Hematopoietic multipotent progenitor cell treated with erythropoietin and hydrocortisone succinate and interleukin-3 and kit ligand, for 17 days (in vitro differentiated cells): ENCODE measurements around the gene MAPKAP1.
"Not testable (repeated sequence)": the region's sequence is repeated elsewhere in the genome, so short reads cannot be mapped to it uniquely, and the experiment has no call there.

Source experiments
- DNase-seq: peaks from one replicate; pipeline ENCODE4 v3.0.0-alpha.2; 2015; ENCODE audit warnings: low spot score

Gene MAPKAP1

DNA sequence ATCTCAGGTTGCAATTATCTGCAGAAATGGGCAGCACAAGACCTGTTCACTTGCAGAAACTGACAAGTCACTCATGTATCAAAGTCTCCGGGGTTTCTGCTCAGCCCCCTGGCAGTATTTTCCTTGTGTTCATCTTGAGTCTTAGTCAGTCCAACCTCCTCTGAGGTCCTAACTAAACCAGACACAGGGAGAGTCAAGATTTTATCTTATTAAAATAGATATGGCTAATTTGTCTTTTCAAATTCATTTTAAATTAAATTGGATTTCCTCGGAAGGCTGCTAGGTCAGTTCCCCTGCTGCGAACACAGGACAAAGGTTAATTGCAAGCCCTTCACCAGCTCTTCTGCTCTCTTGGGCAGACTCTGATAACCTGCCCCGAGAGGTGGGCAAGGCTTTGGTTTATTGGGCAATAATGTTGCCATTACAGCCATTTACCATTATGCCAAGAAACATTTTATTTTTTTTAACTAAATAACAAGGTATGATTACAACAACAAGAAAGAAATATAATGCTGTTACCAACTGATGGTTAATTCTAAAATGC is 103.5 kb downstream of the MAPKAP1 start:
- no peak for DNase-seq

DNA sequence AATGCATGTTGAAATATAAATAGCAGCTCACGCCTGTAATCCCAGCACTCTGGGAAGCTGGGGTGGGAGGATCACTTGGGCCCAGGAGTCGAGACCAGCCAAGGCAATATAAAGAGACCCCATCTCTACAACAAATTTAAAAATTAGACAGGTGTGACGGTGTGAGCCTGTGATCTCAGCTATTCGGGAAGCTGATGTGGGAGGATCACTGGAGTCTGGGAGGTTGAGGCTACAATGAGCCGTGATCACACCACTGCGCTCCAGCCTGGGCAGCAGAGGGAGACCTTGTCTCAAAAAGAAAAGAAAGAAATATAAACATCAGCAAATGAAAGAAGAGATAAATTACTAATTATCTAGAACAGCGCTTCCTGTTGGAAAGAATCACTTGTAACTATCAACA is 105.0 kb downstream of the MAPKAP1 start:
- no peak for DNase-seq

DNA sequence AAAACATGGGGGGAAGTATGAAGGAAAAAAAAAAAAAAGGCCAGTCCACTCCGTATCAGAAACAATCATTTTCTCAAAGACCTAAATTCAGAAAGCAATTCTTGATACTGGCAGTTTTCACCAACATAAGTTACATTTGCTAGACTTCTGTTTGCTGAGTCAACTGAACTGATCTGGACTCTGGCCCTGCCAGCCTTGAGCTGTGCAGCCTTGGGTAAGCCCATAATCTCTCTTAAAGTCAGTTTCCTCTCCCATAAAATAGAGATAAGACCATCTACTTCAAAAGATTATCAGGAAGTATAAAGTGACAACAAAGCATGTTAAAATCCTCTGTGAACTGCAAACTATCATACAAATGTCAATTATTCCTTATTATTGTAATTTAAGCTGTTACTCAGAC is 106.8 kb downstream of the MAPKAP1 start:
- DNase-seq, result no peak

DNA sequence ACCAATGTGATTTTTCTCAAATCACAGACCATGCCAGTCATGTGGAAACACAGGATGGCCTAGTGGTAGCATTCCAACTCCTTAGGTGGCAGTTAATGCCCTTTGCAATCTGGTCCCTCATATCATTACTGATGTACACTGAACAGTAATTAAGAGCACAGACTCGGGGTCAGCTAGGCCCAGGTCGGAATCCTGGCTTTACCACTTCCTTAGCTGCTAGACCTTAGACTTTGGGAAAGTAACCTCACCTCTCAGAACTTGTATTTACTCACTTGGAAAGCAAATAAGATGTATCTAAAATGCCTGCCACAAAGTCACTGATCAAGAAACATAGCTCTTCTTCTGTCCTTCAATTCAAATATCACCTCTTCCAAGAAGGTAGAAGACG is 112.8 kb downstream of the MAPKAP1 start:
- DNase-seq, result no peak

DNA sequence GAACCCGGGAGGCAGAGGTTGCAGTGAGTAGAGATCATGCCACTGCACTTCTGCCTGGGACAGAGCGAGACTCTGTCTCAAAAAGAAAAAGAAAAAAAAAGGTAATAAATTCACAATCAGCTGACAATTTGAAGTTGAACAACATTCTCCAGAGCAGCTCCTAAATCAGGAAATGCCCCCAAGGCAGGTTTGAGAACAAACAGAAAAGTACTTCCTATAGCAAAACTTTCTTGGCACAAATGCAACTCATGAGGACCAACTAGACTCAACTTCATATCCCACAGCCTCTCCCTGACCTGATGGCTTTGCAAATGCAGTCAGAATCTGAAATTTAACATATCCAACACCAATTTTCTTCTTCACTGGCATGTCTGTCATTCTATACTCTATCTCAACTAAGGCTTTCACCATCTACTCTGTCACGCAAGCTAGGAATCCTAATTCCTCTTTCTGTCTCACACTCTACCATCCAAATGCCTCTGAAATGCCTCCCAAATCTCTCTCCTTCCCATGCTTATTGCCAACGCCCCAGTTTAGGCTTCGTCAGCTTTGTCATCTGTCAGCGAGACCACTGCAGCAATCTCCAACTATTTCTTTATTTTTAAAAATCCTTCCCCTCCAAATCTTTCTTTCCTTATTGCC is 113.3 kb downstream of the MAPKAP1 start:
- DNase-seq, result no peak

DNA sequence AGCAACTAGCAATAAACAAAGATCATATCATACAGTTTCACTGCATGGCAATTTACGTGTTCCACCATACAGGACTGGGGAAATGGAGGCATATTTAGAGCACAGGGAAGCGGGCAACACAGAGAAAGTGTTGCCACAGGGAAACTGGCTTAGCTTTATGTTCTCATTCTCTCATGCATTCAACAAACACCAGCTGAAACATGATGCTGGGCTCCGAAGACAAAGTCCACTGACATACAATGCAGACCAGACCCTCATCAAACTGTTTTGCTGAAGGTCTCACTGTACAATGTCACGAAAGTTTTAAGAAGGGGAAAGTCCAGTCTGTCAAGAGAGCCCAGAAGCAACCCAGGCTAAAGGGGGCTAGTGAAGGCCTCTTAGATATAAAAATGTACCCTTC is 115.1 kb downstream of the MAPKAP1 start:
- DNase-seq, result no peak

DNA sequence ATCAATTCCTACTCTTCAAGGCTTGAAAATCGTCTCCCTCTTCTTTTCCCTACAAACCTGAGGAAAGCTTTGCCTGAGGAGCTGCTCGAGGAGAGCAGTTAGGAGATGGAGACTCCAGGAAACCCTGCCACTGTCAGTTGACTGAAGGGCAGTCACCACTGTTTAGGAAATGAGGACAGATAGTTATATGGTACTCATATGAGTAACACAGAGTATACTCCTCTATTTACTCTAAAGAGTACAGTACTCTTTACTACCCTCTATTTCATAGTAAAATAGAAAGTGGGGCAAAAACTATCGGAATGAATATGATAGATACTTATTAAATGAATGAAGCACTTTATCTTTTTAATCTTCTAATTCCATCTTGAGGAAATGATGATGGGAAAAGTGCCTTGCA is 115.8 kb downstream of the MAPKAP1 start:
- no peak for DNase-seq

DNA sequence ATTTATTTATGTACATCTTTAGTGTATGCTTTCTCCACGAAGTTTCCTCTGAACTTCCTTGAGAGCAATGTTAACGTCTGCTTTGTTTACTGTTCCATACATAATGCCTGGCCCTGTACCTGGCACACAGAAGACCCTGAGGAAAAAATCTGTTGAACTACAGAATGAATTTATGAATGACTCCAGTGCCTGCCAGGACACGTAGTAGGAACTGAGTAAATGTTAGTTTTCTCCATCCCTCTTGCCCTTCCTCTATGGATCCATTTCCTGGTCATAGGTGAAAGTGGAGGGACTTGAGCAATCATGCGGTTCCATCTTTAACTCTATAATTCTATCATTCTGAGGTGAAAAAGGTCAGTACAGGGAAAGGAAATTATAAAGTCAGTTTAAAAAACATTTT is 117.7 kb downstream of the MAPKAP1 start:
- no peak for DNase-seq

DNA sequence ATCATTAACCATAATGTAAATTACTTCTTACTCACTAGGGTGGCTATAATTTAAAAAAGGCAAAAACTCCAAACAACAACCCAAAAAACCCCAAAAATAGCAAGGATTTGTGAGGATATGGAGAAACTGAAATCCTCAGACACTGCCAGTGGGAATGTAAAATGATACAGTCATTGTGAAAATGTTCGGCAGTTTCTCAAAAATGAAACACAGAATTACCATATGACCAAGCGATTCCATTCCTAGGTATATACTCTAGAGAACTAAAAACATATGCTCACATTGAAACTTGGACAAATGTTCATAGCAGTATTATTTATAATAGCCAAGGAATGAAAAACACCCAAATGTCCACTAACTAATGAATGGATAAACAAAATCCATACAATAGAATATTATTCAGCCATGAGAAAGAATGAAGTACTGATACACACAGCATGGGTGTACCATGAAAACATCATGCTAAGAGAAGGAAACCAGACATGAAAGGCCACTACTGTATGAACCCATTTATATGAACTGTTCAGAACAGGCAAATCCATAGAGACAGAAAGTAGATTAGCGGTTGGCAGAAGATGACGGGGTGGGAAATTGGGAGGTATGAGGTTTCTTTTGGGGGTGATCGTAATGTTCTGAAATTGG is 119.1 kb downstream of the MAPKAP1 start:
- DNase-seq, result no peak

DNA sequence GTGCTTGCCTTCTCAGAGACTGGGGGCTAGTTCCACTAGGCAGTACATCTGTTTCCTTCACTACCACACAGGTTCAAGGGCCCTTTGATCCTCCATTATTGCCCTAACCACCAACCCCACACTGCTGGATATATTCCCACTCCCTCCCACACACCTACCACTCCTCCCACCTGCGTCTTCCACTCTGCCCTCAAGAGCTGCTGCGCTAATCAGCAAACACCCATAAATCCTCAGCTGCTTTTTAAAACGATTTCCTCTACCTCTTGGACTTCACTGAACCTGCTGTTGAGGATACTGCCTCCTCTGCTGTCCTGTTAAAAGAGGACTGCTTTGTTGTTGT is 120.9 kb downstream of the MAPKAP1 start:
- DNase-seq, result no peak

DNA sequence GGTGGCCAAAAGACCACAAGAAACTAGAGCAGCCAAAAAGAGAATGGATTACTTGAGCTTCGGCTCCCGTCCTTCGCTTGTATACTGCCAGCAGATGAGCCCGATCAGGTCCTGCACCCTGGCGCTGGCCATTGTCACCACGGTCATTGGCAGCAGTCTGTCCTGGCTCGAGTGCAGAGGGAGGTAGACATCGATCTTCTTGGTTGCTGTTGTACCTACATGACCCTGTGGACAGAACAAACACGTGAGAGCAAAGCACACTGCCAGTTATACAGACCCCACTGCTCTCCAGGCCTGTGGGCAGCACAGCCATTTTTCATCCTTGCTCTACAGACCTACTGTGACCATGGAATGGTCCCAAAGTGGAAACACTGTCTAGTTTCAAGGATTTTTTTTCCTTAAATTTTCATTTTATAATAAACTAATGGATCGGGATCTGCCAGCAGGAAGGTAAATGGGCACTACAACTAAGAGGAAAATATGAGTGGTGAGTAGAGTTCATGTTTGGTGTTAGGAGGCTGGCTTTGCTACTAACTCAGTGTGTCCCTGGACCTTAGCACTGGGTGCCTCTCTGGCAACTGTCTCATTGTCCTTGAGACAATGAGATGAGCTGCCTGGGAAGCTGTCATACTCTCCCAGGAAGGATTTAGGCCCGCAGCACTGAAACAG is 121.4 kb downstream of the MAPKAP1 start:
- no peak for DNase-seq

DNA sequence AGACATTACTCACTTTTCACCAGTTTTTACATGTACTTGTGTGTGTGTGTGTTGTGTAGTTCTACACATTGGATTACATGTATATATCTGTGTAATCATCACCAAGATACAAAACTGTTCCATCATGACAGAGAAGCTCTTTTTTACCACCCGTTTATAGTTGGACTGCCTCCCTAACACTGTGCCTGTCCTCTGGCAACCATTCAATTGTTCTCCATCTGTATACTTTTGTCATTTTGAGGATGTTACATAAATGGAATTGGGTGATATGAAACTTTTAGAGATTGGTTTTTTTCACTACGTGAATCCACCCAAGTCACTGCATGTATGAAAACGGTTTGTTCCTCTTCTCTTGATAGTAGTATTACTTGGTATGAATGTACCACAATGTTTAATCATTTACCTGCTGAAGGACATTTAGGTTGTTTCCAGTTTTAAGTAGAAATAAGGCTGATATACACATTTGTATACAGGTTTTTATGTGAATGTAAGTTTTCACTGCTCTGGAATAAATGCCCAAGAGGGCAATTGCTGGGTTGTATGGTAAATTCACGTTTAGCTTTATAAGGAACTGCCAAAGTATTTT is 126.2 kb downstream of the MAPKAP1 start:
- DNase-seq, result no peak

DNA sequence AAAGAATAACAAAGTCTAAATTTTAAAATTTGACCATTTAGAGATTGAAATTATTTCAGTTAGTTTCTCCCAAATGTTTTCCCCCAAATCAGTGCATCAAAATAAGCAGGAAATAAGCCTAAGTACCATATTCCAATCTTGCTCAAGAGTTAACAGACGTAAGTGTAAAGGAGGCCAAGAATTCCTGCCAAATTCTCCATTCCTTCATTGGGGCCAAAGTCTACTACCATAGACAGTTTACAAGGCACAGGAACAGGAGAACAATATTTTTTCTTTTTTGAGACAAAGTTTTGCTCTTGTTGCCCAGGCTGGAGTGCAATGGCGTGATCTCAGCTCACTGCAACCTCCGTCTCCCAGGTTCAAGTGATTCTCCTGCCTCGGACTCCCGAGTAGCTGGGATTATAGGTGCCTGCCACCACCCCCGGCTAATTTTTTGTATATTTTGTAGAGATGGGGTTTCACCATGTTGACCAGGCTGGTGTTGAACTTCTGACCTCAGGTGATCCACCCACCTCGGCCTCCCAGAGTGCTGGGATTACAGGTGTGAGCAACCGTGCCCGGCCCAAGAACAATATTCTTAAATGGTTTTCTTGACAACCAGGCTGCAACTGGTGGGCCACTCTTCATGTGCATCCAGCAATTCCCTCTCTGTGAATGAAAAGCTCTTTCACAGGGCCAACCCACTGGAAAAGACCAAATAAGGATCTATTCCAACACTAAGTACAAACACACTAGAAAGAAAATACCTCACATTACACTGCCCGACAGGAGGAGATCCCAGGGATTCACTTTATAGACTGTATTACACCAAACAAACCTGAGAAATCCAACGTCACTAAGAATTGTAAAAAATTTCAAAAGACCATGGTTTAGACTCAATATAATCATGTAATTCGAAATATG is 127.7 kb downstream of the MAPKAP1 start:
- DNase-seq, result no peak

DNA sequence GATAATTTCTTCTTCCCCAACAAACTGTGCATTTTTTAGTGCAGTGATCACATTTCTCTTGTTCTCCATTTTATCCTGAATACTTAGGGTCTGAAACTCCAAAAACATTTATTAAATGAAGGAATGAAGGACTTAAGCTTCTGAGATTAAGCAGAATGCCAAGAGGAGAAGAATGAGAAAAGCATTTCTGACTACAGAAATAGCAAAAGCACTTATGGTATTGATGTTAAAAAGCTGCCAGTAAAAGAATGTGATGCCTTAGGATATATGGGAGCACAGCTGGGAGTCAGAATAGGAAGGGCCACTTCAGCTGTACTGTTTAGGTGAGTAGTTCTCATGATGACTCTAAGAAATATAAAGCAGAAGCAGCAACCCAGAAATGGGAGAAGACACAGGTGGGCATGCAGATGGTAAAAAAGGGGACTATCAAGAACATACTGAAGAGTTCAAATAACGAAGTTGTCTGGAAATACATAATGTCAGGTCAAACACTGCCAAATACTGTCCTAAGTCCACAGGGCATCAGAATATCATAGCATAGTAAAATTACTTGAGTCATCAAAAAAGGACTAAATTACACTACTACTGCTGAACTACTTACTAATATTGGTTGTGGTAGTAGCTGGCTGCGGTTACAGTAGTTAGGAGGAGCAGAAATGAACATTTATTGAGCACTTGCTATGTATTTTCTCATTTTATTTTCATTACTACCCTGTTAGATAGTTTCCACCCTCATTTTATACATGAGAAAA is 132.7 kb downstream of the MAPKAP1 start:
- DNase-seq, result no peak

DNA sequence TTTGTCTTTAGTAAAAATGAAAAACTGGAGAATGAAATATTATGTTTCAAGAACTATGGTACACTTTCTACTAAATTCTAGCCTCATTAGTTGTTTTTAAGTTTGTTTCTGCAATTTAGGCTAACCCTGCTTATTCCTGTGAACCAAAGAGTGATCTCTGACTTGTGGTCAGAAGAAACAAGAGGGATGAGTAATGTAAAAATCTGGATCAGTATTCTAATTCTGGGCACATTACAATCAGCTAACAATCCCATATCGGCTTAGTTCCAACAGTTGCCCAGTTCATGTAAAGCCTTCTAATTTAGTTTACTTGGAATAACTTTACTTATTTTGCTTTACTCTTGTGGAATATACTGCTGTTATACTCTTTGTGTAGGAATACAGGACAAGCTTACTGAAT is 134.5 kb downstream of the MAPKAP1 start:
- not testable (repeated sequence) for DNase-seq

DNA sequence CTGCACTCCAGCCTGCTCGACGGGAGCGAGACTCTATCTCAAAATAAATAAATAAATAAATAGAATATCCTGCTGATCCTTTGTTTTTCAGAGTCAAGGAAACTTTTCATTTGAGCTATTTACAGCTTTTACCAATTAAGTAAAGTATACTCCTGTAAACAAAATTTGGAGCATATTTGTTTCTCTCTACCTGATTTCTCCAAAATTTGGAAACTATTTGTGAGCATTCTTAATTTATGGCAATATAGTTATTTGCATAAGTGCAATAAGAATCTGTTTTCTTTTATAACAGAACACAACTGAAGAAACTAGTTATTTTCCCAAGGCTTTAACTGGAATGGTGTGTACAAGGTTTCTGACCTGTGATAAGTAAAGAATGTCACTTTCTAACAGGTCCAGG is 135.2 kb downstream of the MAPKAP1 start:
- DNase-seq, result not testable (repeated sequence)

DNA sequence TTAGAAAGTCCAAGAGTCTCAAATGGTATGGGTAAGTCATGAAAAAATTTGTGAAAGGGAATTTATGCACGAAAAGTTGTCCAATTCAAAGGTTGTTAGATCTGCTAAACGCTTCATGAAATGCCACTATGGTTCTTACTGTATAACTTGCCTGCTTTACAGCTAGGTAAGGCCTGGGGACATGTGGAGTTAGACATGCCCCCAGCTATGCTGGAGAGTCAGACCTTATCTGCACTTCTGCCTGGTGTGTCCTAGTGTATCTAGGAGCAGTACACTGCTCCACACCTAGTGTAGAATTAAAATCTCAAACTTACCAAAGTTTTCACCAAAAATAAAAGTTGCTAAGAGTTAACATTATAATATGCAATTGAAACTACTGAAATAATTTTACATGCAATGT is 136.8 kb downstream of the MAPKAP1 start:
- no peak for DNase-seq

DNA sequence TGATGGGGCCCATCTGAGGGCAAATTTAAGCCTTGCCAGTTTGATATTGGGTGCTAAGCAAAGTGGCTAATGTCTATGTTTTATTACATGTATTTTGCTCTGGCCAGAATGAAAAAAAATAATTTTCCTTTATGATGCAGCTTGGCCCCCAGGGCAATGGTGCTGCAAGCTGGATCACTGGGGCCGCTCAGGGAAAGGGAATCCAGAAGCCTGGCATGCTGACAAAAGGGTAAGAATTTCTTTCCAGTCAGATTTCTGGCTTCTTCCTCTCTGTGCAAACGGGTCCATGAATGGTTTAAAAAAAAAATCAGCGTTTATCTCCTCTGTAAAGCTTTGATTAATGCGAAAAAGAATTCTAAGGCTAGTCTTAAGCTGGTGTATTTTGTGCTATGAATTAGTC is 138.4 kb downstream of the MAPKAP1 start:
- no peak for DNase-seq

DNA sequence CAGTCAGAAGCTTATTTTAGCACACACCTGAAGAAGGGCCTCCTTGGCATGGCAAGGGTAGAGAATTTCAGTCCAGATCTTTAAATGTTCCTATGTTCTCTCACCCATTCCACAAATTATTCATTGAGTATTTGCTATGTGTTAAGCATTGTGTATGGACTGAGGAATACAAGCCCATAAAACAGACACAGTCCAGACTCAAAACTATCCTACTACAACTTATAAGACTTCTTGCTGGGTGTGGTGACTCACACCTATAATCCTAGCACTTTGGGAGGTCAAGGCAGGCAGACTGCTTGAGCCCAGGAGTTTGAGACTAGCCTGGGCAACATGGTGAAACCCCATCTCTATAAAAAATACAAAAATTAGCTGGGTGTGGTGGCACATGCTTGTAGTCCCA is 141.0 kb downstream of the MAPKAP1 start:
- not testable (repeated sequence) for DNase-seq

DNA sequence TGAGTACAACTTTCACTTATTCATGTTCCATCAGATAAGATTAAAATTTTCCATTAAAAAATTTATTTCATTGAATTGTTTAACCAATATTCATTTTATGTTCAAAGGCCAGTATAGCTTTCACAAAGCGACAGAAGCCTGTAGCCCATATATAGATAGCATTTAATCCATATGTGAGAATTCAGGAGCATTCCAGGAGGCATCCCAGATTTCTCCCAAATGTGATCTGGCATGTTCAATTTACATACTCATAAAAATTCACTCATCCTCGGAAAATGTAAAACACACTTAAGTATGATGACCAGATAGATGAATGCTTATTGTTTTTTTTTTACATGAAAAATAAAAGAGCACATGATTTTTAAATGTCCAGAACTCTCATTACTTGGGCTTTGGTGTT is 141.9 kb downstream of the MAPKAP1 start:
- DNase-seq, result no peak

DNA sequence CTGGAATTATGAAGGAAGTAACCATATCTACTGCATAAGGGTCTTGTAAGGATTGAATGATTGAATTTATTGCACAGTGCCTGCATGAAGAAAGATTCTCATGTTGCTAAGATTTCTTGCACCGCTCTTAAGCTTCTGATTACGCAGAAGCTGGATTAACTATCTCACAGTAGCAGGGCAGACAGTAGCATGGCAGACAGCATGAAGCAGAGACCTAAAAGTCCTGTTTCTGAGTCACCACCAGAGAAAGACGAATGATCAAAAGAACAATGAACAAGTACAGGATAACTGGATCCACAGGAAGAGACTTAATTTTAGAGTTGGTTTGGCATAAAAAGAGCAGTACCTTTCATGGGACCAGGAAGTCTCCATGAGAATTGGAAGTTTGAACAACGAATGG is 142.4 kb downstream of the MAPKAP1 start:
- no peak for DNase-seq
